Naive thymus-derived CD8-positive, alpha-beta T cell (primary cell): ENCODE data around the gene PRR36. TPM values are rescaled to one million over a fixed set of nuclear protein-coding genes. Genes with fewer than 3 reads are reported as not detected.

Source experiments
- ATAC-seq, 2 donors: fragments of 150-1000 bp; cut with Tn5 transposase in 1 of 2; sonication (Bioruptor Pico), chemical (Tn5 transposase) in 1 of 2; 1 replicate in 1 of 2; 2 replicates in 1 of 2; pipeline ENCODE4 v1.10.0; 2021; ENCODE audit warnings: mild to moderate bottlenecking in 2 of 2, moderate library complexity in 2 of 2
- POLR2A ChIA-PET: fragments of 350-600 bp; sonication (Branson Sonifier 250); formaldehyde crosslinking; loops from one replicate; lab custom pipeline; 2021; ENCODE audit warnings: antibody characterized with exemption; lab: Charles Lee
- DNase-seq, 10 donors: peaks; one replicate each; pipeline versions ENCODE4 v3.0.0 to v3.0.0-alpha.2; 2020 to 2022
- H3K27ac Mint-ChIP-seq, 10 donors: one replicate each; pipeline ENCODE4 v1.8.0; 2020 to 2022; ENCODE audit warnings: mild to moderate bottlenecking in 10 of 10, mixed read lengths in 10 of 10, moderate library complexity in 4 of 10, inconsistent platforms in 1 of 10
- H3K27me3 Mint-ChIP-seq, 5 donors: one replicate each; pipeline ENCODE4 v1.8.0; 2021 to 2022; ENCODE audit warnings: mixed read lengths in 5 of 5
- H3K36me3 Mint-ChIP-seq, 3 donors: one replicate each; pipeline ENCODE4 v1.8.0; 2020 to 2022; ENCODE audit warnings: mixed read lengths in 3 of 3, mild to moderate bottlenecking in 2 of 3, inconsistent platforms in 1 of 3
- H3K4me1 Mint-ChIP-seq, 4 donors: one replicate each; pipeline ENCODE4 v1.8.0; 2021 to 2022; ENCODE audit warnings: mixed read lengths in 4 of 4
- H3K4me3 Mint-ChIP-seq, 10 donors: one replicate each; pipeline ENCODE4 v1.8.0; 2020 to 2022; ENCODE audit warnings: mild to moderate bottlenecking in 10 of 10, mixed read lengths in 10 of 10, moderate library complexity in 6 of 10, inconsistent platforms in 1 of 10
- H3K9me3 Mint-ChIP-seq, 9 donors: one replicate each; pipeline ENCODE4 v1.8.0; 2020 to 2022; ENCODE audit warnings: mixed read lengths in 9 of 9, mild to moderate bottlenecking in 3 of 9, inconsistent platforms in 1 of 9, moderate library complexity in 1 of 9
- polyA plus RNA-seq, 3 donors: library from polyadenylated mRNA; unstranded; fragments of 300-500 nt; fragmentation: Illumina TruSeq; gene quantifications; one replicate each; pipeline ENCODE4 v1.2.3, GENCODE V29; 2021
- total RNA-seq, 8 experiments: library from RNA in 2 of 8; stranded (reverse) in 2 of 8; gene quantifications; one replicate each; pipeline ENCODE4 v1.2.3 and lab custom pipeline; 2021 to 2026

The PRR36 gene
- total and polyA plus RNA-seq, 5 experiments from 2014 or later: 0.03 to 0.21 (median 0.13) TPM

- no peak for DNase-seq
- Mint-ChIP-seq H3K4me1 (peaks cover 3 to 17% (median 15%) of the 10 kb centered on the region in 4 donors), H3K4me3 (no peak overlapping the region), H3K27me3 (peaks cover 0 to 9% (median 4%) of the 10 kb centered on the region in 5 donors), H3K36me3 (no peaks in the 10 kb centered on the region), H3K27ac (no peak overlapping the region), H3K9me3 (no peaks in the 10 kb centered on the region)
- POLR2A ChIA-PET: no interaction called here
- no peak for ATAC-seq
Measured at GRCh38 chr19:7877249-7877836, 3.2 kb upstream of the PRR36 start.

GRCh38 chr19:7874897-7875273 lies 695 bp upstream of the PRR36 start:
- DNase-seq (no peak), ATAC-seq (no peak)
- peaks cover 18 to 41% (median 33%) of the 10 kb centered on the region in 4 donors for H3K4me1 Mint-ChIP-seq

DNA sequence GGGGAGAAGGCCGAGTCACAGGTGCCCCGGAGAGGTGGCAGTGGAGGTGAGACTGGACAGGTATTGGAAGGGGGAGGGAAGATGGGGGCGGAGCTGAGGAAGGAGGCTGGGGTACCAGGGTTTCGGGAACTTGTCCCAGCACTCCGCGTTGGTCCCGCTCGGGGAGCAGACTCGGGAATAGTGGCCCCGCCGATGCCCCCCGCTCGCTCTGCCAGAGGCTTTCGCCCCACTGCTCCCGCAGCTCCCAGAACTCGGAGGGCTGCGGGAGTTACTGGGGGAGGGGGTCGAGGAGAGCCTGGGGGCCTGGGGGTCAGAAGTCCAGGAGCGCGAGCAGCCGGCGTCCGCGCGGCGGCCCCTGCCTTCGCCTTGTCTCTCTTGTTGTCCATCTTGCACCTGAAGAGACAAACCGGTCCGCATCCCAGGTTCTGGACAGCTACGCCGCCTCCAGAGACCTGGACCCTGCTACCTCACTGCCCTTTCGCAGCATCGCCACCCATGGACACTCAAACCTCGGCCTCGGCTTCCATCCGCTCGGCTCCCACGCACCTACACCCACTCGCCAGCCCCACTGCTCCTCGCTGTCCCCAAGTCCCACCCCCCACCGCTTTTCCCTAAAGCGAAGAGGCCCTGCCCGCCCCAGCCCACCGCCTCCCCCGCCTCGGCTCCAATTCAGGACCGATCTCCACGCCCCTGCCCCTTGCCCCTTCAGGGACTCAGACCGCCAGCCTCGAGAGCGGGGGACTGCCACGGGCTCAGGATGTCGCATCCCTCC lies 700 bp downstream of the PRR36 start:
- POLR2A ChIA-PET: interaction anchor here (0.6 to 1.4 kb wide), 2 partner anchors 36 to 46 kb away, joined by 3 read pairs; partner anchors contain the start of gene SNAPC2
- Mint-ChIP-seq H3K27me3 (peaks cover 0 to 22% (median 12%) of the 10 kb centered on the region in 5 donors), H3K9me3 (no peaks in the 10 kb centered on the region), H3K4me1 (peaks cover 23 to 49% (median 39%) of the 10 kb centered on the region in 4 donors), H3K4me3 (peak overlapping the region; percentile 63 to 85 (median 80)), H3K27ac (peak overlapping the region in 4 of 10 donors; percentile 33 to 79 (median 64)), H3K36me3 (peaks cover 0 to 2% (median 1%) of the 10 kb centered on the region in 3 donors)
- ATAC-seq: no peak
- no peak for DNase-seq

More at GRCh38 chr19:7874897-7875273, 695 bp upstream of the PRR36 start:
- Mint-ChIP-seq H3K4me3 (peak overlapping the region; percentile 41 to 76 (median 61)), H3K36me3 (peaks cover 0 to 2% (median 1%) of the 10 kb centered on the region in 3 donors), H3K27me3 (peaks cover 0 to 22% (median 12%) of the 10 kb centered on the region in 5 donors), H3K27ac (peak overlapping the region in 2 of 10 donors; percentile 49 to 53), H3K9me3 (no peaks in the 10 kb centered on the region)
- POLR2A ChIA-PET: interaction anchor here (1.6 kb wide), 1 partner anchor 13 kb away, joined by 6 read pairs; no protein-coding TSS in a partner anchor

- Mint-ChIP-seq H3K27ac (peak overlapping the region in 4 of 10 donors; percentile 39 to 92 (median 50)), H3K27me3 (peaks cover 0 to 22% (median 12%) of the 10 kb centered on the region in 5 donors), H3K4me3 (peak overlapping the region; percentile 7 to 87 (median 70)), H3K9me3 (no peaks in the 10 kb centered on the region), H3K36me3 (peaks cover 0 to 2% (median 1%) of the 10 kb centered on the region in 3 donors), H3K4me1 (peaks cover 23 to 52% (median 43%) of the 10 kb centered on the region in 4 donors)
- DNase-seq: no peak
- POLR2A ChIA-PET: interaction anchor here (0.5 to 1.4 kb wide), 4 partner anchors 10 to 195 kb away, joined by 3 to 4 read pairs (median 3); partner anchors contain the start of gene SNAPC2
- ATAC-seq: no peak
Measured at GRCh38 chr19:7872306-7873204, 1.6 kb downstream of the PRR36 start.

GRCh38 chr19:7871437-7872305 lies 2.5 kb downstream of the PRR36 start:
- DNase-seq (peak; percentile 75 to 94 (median 89)), ATAC-seq (peak in 1 of 2 donors; percentile 7)
- no peaks in the 10 kb centered on the region for H3K9me3 Mint-ChIP-seq
- peaks cover 0 to 24% (median 12%) of the 10 kb centered on the region in 5 donors for H3K27me3 Mint-ChIP-seq
- H3K4me3 Mint-ChIP-seq: peak overlapping the region; percentile 38 to 87 (median 70)
- peak overlapping the region in 5 of 10 donors; percentile 35 to 92 (median 73) for H3K27ac Mint-ChIP-seq
- H3K36me3 Mint-ChIP-seq: peaks cover 0 to 2% (median 1%) of the 10 kb centered on the region in 3 donors
- peaks cover 23 to 52% (median 43%) of the 10 kb centered on the region in 4 donors for H3K4me1 Mint-ChIP-seq
- POLR2A ChIA-PET: interaction anchor here (0.5 kb wide), 1 partner anchor 196 kb away, joined by 3 read pairs; no protein-coding TSS in a partner anchor

DNA sequence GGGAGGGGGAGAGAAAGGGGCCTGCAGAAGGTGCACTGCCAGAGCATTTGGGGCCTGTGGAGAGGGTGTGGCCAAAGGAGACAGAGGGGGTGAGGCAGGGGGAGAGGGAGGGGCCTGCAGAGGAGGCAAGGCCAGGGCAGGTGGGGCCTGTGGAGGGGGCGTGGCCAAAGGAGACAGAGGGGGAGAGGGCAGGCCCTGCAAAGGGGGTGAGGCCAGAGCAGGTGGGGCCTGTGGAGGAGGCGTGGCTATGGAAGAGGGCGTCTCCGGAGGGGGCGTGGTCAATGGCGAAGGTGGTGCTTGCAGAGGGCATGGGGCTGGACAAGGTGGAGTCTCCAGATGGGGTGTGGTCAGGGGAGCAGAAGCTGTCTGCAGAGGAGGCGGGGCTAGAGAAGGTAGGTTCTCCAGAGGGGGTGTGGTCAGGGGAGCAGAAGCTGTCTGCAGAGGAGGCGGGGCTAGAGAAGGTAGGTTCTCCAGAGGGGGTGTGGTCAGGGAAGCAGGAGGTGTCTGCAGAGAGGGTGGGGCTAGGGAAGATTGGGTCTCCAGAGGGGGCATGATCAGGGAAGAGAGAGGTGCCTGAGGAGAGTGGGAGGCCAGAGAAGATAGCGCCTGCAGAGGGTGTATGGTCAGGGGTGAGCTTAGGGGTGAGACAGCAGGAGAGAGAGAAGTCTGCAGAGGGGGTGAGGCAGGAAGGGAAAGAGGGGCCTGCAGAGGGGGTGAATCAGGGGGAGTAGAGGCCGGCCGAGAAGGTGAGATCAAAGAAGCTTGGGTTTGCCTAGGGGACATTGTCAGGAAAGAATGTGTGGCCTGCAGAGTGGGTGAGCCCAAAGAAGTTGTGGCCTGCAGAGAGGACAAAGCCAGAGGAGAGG lies 3.4 kb downstream of the PRR36 start:
- no peak for ATAC-seq
- DNase-seq: peak in 8 of 10 donors; percentile 54 to 82 (median 61)
- Mint-ChIP-seq H3K36me3 (peaks cover 0 to 2% (median 1%) of the 10 kb centered on the region in 3 donors), H3K4me3 (peak overlapping the region in 9 of 10 donors; percentile 50 to 87 (median 73)), H3K27ac (peak overlapping the region in 5 of 10 donors; percentile 35 to 91 (median 57)), H3K4me1 (peaks cover 23 to 52% (median 42%) of the 10 kb centered on the region in 4 donors), H3K27me3 (peaks cover 0 to 24% (median 12%) of the 10 kb centered on the region in 5 donors), H3K9me3 (no peaks in the 10 kb centered on the region)
- POLR2A ChIA-PET: interaction anchor here (0.7 kb wide), 2 partner anchors 9 to 45 kb away, joined by 5 to 6 read pairs; no protein-coding TSS in a partner anchor

DNA sequence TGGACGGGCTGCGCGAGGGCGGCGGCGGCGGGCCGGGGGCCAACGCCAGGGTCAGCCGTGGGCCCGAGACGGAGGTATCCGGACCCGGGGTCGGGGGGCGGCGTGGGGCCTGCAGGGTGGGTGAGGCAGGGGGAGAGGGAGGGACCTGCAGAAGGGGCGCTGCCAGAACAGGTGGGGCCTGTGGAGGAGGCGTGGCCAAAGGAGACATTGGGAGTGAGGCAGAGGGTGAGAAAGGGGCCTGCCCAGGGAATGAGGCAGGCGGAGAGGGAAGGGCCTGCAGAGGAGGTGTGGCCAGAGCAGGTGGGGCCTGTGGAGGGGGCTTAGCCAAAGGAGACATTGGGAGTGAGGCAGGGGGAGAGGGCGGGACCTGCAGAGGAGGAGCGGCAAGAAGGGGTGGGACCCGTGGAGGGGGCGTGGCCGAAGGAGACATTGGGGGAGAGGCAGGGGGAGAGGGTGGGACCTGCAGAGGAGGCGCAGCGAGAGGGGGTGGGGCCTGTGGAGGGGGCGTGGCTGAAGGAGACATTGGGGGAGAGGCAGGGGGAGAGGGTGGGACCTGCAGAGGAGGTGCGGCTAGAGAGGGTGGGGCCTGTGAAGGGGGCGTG lies 4.2 kb downstream of the PRR36 start:
- H3K4me3 Mint-ChIP-seq: peak overlapping the region; percentile 69 to 87 (median 76)
- peak in 8 of 10 donors; percentile 64 to 86 (median 72) for DNase-seq
- H3K27ac Mint-ChIP-seq: peak overlapping the region in 7 of 10 donors; percentile 63 to 91 (median 80)
- POLR2A ChIA-PET: interaction anchor here (0.9 to 2.6 kb wide), 13 partner anchors 9 to 521 kb away, joined by 3 to 29 read pairs (median 6); partner anchors contain the start of genes ARHGEF18, EVI5L, MAP2K7 and SNAPC2
- peaks cover 28 to 58% (median 46%) of the 10 kb centered on the region in 4 donors for H3K4me1 Mint-ChIP-seq
- H3K9me3 Mint-ChIP-seq: no peaks in the 10 kb centered on the region
- peaks cover 0 to 26% (median 15%) of the 10 kb centered on the region in 5 donors for H3K27me3 Mint-ChIP-seq
- H3K36me3 Mint-ChIP-seq: peaks cover 0 to 2% (median 1%) of the 10 kb centered on the region in 3 donors
- peak; percentile 15 to 20 for ATAC-seq

DNA sequence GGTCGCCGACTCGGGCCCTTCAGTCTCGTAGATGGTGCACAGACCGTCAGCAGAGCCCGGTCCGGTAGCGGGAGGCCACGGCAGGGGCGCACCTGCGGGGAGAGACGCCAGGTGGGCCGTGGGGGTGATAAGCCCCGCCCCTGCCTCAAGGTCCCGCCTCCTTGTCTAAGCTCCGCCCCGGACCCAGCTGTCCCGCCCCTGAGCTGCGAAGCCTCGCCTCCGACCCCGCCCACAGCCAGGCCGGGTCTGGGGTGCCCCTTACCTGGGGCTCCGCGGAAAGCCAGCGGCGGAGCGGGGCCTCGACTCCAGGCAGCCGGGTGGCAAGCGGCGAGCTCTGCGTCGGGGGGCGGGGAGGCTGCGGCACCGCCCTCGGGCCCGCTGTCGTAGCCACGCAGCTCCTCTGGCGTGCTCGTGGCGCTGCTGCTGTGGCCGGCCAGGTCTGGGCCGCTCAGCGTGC lies 4.7 kb downstream of the PRR36 start:
- peak; percentile 59 to 67 for ATAC-seq
- H3K4me1 Mint-ChIP-seq: peaks cover 30 to 59% (median 45%) of the 10 kb centered on the region in 4 donors
- peak; percentile 74 to 99 (median 86) for DNase-seq
- H3K4me3 Mint-ChIP-seq: peak overlapping the region; percentile 54 to 91 (median 80)
- peaks cover 0 to 26% (median 13%) of the 10 kb centered on the region in 5 donors for H3K27me3 Mint-ChIP-seq
- H3K27ac Mint-ChIP-seq: peak overlapping the region in 6 of 10 donors; percentile 65 to 85 (median 81)
- H3K36me3 Mint-ChIP-seq: peaks cover 0 to 2% (median 1%) of the 10 kb centered on the region in 3 donors
- no peaks in the 10 kb centered on the region for H3K9me3 Mint-ChIP-seq
- POLR2A ChIA-PET: interaction anchor here (0.6 to 2.6 kb wide), 15 partner anchors 9 to 521 kb away, joined by 3 to 29 read pairs (median 5); partner anchors contain the start of genes ARHGEF18, EVI5L, MAP2K7 and SNAPC2

GRCh38 chr19:7868671-7869452 lies 5.3 kb downstream of the PRR36 start:
- Mint-ChIP-seq H3K9me3 (no peaks in the 10 kb centered on the region), H3K27me3 (peaks cover 0 to 26% (median 13%) of the 10 kb centered on the region in 5 donors), H3K36me3 (peaks cover 0 to 2% (median 1%) of the 10 kb centered on the region in 3 donors), H3K27ac (peak overlapping the region in 9 of 10 donors; percentile 48 to 93 (median 85)), H3K4me3 (peak overlapping the region; percentile 73 to 91 (median 83)), H3K4me1 (peaks cover 30 to 60% (median 46%) of the 10 kb centered on the region in 4 donors)
- POLR2A ChIA-PET: interaction anchor here (0.6 to 2.6 kb wide), 17 partner anchors 8 to 520 kb away, joined by 3 to 29 read pairs (median 5); partner anchors contain the start of genes ARHGEF18, EVI5L, MAP2K7 and SNAPC2
- ATAC-seq: peak; percentile 77 to 79
- DNase-seq: peak in 9 of 10 donors; percentile 76 to 94 (median 89)
